GM18519 (cell line): ENCODE results near the gene TSHR.
"Not testable (repeated sequence)": the region's sequence is repeated elsewhere in the genome, so short reads cannot be mapped to it uniquely, and the experiment has no call there.

ENCODE experiments used
- ATAC-seq: cut with Tn5 transposase; IDR thresholded peaks from one replicate; pipeline ENCODE4 v1.9.1; 2021; ENCODE audit warnings: mild to moderate bottlenecking, moderate library complexity; ENCODE audit not compliant: unreplicated experiment, low FRiP score

The TSHR gene

GRCh38 chr14:81062816-81063215 is 107.4 kb downstream of the TSHR start:
- ATAC-seq, result no peak

DNA sequence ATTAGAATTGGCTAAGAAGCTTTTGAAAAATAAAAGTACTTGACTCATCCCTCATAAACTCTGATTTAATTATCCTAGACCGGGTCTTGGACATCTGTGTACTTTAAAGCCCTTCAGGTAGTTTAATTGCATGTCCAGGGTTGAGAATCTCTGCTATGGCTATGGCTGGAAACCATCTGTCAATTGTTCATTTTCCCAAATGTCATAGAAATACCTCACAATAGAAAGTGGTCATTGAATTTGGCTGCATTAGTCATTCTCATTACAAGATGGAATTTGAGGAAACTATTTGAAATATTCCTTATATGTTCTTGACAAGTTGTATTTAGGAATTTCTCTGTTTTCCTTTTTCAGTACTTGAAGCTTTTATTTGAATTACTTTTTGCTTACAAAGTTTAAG is 111.3 kb downstream of the TSHR start:
- no peak for ATAC-seq

GRCh38 chr14:81067156-81067555 is 111.7 kb downstream of the TSHR start:
- no peak for ATAC-seq

DNA sequence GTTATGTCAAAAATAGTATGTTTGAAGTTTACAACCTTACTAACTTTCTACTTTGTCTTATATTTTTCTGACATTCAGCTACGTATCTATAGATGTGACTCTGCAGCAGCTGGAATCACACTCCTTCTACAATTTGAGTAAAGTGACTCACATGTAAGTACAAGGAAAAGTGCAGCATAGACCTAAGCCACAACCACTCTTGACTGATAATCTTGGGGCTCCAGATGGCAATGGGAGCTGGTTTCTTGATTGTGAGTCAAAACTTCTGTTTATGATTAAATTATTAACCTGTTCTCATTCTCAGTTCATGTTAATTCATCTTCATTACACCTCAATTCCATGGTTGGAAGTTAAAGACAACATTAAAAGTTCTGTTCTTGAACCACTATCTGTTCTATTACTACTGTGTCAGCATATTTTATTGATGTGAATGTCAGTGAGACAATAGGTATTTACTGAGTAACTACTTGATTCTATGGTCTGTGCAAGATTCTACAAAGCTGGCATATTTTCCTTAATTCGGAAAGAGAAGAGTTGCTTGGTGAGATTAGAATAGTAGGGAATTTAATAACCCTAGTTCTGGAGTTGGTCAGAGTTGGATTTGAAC is 112.9 kb downstream of the TSHR start:
- ATAC-seq, result no peak

DNA sequence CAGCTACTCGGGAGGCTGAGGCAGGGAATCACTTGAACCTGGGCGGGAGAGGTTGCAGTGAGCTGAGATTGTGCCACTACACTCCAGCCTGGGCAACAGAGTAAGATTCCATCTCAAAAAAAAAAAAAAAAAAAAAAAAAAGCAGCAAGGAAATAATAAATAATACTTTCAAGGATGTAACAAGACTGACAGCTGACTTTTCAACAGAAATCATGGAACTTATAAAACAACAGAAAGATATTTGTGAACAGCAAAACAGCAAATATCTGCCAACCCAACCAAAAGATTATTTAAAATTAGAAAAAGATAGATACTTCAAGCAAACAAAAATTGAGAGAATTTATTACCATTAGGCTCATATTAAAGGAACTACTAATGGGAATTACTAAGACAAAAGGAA is 115.1 kb downstream of the TSHR start:
- ATAC-seq, result no peak

DNA sequence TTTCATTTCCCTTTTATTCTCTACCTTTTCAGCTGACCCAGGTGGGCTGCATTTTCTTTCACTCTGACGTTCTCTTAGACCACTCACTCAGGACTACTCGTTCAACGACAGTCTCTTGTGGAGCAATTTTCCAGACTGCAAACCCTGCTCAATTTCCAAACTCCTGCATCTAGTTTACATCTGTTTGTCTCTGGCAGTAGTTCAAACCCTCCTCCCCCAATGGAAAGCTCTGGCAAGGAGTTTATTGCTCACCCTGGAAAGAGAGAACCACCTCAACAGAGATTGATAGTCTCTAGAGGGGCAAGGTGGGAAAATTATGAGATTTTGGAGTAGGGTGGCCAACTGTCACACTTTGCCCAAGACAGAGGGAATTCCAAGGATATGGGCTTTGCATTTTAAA is 130.2 kb downstream of the TSHR start:
- ATAC-seq, result no peak

DNA sequence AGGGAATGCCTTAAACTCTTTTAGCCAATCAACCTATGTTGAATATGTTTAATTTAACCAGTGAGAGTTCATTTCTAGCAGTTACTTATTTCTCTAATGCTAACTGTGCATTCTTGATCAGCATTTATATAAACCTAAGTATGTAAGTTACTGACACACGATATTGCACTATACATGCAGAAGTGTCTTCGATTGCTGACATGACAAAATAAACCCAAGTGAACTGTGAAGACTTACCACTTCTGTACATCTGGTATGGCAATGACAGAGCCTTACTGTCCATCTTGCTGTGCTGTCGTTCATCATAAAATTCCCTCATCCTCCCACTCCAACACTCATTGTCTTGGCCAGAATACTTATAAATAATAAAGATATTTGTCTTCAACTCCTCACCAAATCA is 131.8 kb downstream of the TSHR start:
- ATAC-seq, result no peak

GRCh38 chr14:81091139-81091538 is 135.7 kb downstream of the TSHR start:
- ATAC-seq, result no peak

- ATAC-seq, result no peak
These were observed 136.2 kb downstream of the TSHR start for GRCh38 chr14:81091660-81092059.

GRCh38 chr14:81093651-81094050 is 138.2 kb downstream of the TSHR start:
- no peak for ATAC-seq

DNA sequence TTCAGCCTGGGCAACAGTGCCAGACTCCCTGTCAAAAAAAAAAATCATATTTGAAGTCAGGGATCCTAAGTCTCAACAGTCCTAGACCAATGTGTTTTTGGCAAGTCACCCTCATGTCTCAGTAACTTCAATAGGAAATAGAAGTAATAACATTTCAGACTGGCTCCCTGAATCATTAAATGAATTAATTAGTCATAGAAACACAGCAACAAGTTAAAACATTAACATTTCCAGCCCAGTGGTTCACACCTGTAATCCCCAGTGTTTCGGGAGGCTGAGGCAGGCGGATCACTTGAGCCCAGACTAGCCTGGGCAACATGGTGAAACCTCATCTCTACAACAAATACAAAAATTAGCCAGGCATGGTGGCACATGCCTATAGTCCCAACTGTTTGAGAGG is 140.1 kb downstream of the TSHR start:
- no peak for ATAC-seq

DNA sequence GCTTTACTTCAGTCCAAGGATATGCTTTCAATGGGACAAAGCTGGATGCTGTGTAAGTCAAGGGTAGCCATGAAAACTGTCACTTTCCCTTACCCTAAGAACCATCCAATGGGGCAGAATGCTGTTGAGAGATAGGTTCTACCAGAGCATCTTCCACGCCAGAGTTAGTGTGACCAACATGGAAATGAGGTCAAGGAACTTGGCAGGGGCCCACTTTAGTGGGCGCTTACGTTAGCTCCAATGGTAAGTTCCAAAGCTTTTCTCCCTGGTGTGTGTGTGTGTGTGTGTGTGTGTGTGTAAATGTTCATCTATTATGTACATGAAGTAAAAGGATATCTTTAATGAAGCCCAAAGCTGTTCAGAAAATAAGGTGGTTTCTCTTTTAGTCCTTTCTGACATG is 141.2 kb downstream of the TSHR start:
- no peak for ATAC-seq

DNA sequence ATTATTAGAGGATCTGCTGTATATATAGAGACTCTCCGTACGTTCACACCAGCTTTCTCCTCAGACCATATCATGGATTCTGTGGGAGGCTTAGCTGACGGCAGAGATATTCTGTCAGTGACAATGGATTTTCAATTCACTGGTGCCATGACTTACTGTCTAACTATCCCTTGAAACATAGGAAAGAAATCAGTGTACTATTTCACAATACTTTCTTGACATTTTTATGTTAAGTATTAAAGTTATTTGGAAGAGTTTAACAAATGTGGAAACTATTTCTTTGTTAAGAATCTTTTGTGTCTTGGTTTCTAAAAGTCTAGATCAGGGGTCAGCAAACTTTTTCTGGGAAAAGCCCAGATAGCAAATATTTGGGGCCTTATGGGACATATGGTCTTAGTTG is 146.8 kb downstream of the TSHR start:
- no peak for ATAC-seq

DNA sequence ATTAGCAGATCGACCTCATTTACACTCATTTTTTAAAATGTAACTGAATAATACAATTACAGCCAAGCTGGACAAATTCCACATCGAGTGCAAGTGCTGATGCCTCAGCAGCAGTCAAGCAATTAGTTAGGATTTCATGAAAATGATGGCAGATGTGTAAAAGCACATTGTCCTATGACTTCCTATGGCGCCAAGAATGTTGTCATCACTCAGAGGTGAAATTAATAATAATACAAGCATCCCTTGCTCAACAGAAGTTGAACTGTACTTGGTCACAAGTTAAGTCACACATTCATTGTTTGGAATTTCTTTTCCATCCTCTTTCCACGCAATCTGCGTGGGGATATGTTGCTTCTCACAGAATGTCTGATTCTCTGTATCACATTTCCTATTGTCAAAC is 148.0 kb downstream of the TSHR start:
- ATAC-seq, result no peak

GRCh38 chr14:81105378-81105777 is 150.0 kb downstream of the TSHR start:
- ATAC-seq, result no peak

GRCh38 chr14:81105961-81106360 is 150.5 kb downstream of the TSHR start:
- no peak for ATAC-seq

DNA sequence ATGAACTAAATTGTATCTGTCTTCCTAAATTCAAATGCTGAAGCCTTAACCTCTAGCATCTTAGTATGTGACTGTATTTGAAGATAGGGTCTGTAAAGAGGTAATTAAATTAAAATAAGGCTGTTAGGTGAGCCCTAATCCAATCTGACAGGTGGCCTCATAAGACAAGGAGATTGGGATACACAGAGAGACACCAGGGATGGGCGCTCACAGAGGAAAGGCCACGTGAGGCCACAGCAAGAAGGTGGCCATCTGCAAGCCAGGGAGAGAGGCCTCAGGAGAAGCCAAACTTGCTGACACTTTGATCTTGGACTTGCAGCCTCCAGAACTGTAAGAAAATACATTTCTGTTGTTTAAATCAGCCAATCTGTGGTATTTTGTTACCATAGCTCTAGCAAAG is 154.8 kb downstream of the TSHR start:
- no peak for ATAC-seq

DNA sequence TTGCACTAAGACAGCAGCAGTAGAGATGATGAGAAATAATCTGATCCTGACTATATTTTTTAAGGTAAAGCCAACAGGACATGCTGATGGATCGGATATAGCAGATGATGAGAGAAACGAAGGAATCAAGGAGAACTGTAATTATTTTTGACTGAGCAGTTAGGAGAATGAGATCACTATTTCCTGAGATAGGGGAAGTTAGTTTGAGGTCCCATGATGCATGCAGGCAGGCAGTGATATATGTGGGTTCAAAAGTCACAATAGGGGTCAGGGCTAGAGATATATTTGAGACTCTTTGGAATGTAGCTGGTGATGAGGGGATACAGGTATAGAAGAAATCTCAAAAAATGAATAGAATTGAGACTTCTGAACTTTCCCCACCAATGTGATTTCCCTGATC is 157.8 kb downstream of the TSHR start:
- ATAC-seq, result no peak

DNA sequence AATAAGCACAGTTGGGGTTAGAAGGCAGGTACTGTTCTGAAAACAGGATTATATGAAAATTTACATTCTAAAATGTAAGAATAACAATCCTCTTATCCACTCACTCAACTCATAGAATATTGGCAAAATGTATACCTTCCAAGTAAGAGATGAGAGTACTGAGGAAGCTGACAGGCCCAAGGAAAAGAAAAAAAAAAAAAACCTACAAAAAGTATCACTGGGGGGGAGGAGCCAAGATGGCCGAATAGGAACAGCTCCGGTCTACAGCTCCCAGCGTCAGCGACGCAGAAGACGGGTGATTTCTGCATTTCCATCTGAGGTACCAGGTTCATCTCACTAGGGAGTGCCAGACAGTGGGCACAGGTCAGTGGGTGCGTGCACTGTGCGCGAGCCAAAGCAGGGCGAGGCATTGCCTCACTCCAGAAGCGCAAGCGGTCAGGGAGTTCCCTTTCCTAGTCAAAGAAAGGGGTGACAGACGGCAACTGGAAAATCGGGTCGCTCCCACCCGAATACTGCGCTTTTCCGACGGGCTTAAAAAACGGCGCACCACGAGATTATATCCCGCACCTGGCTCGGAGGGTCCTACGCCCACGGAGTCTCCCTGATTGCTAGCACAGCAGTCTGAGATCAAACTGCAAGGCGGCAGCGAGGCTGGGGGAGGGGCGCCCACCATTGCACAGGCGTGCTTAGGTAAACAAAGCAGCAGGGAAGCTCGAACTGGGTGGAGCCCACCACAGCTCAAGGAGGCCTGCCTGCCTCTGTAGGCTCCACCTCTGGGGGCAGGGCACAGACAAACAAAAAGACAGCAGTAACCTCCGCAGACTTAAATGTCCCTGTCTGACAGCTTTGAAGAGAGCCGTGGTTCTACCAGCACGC is 158.8 kb downstream of the TSHR start:
- not testable (repeated sequence) for ATAC-seq

DNA sequence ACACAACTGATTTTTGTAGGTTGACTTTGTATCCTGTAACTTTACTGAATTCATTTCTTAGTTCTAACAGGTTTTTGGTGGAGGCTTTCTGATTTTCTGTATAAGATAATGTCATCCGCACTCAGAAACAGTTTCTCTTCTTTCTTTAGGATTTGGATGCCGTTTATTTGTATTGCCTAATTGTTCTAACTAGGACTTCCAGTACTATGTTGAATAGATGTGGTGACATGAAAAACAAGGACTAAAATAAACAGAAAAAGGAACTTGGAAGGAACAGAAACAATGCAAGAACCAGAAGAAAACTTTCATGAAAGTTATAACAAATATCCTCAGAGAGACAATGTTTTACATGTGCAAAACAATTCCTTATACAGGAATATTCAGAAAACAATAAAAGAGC is 165.1 kb downstream of the TSHR start:
- no peak for ATAC-seq

DNA sequence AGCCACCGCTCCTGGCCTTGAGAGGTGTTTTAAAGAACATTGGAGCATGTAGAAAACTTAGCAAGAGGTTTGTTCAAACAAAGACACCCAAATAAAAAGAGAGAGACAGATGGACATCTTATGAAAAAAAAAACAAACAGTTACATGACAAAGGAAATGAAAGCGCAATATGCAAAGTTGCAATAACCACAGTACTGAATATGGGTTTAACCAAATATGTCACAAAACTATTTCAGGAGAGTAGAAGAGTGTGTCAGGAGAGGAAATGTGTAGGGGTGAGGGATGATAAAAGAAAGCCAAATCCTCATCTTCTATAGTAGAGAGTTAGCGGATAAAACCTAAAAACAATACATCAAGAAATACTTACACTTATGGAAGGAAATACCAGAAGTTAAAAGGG is 166.9 kb downstream of the TSHR start:
- ATAC-seq, result peak; percentile 100

- ATAC-seq, result no peak
These were observed 168.4 kb downstream of the TSHR start for GRCh38 chr14:81123811-81124210.
